H1 (cell line): ENCODE results near the gene RB1. TPM values are rescaled to one million over a fixed set of nuclear protein-coding genes. Genes with fewer than 3 reads are reported as not detected.

ENCODE experiments used
- CTCF ChIA-PET: fragments of 300-600 bp; sonication (Branson Sonifier 250); formaldehyde crosslinking; loops from one replicate; lab custom pipeline; 2021; ENCODE audit not compliant: partially characterized antibody; lab: Charles Lee
- POLR2A ChIA-PET: fragments of 300-600 bp; sonication (Branson Sonifier 250); formaldehyde crosslinking; loops from one replicate; lab custom pipeline; 2021; ENCODE audit warnings: inconsistent platforms; ENCODE audit not compliant: partially characterized antibody; lab: Charles Lee
- DNase-seq, 2 experiments: peaks; one replicate each; pipeline versions ENCODE4 v3.0.0 to v3.0.0-alpha.2; 2010 to 2022; ENCODE audit warnings: low spot score in 2 of 2, low read depth in 1 of 2, mixed read lengths in 1 of 2
- FAIRE-seq: peaks from 2 replicates; lab custom pipeline; 2011; peaks lifted over from hg19 to GRCh38; lab: Jason Lieb, UNC
- H2AFZ ChIP-seq: 2 replicates; pipeline ENCODE4 v1.8.1; 2012; ENCODE audit warnings: low read length, inconsistent platforms
- H2AK5ac ChIP-seq: 2 replicates; pipeline ENCODE4 v1.6.1; 2013; ENCODE audit warnings: low read depth, low read length
- H2BK120ac ChIP-seq: replicated peaks from 2 replicates; pipeline ENCODE3; 2013; ENCODE audit warnings: low read depth, low read length, inconsistent platforms
- H2BK12ac ChIP-seq: 2 replicates; pipeline ENCODE4 v1.6.1; 2013; ENCODE audit warnings: low read depth, low read length
- H2BK15ac ChIP-seq: 2 replicates; pipeline ENCODE4 v1.6.1; 2013; ENCODE audit warnings: low read length
- H2BK20ac ChIP-seq: 2 replicates; pipeline ENCODE4 v1.6.1; 2013; ENCODE audit warnings: low read length
- H2BK5ac ChIP-seq: 2 replicates; pipeline ENCODE4 v1.6.1; 2013; ENCODE audit warnings: low read depth, low read length
- H3K14ac ChIP-seq: 2 replicates; pipeline ENCODE4 v1.6.1; 2013; ENCODE audit warnings: inconsistent platforms; ENCODE audit not compliant: insufficient read length
- H3K18ac ChIP-seq: 2 replicates; pipeline ENCODE4 v1.6.1; 2013; ENCODE audit warnings: low read length; ENCODE audit errors: extremely low read depth
- H3K23ac ChIP-seq: 2 replicates; pipeline ENCODE4 v1.6.1; 2013; ENCODE audit warnings: inconsistent platforms; ENCODE audit not compliant: insufficient read length
- H3K23me2 ChIP-seq: 2 replicates; pipeline ENCODE4 v1.6.1; 2013; ENCODE audit warnings: low read depth, low read length
- H3K27ac ChIP-seq: 2 replicates; pipeline ENCODE4 v1.6.1; 2011; ENCODE audit warnings: low read depth, low read length, inconsistent platforms
- H3K27me3 ChIP-seq, 4 experiments: replicated peaks in 1 of 4; 1 replicate in 1 of 4; 2 replicates in 3 of 4; pipeline versions ENCODE4 v1.6.1 to v1.8.1; 2011 to 2013; ENCODE audit warnings: low read length in 3 of 4, mild to moderate bottlenecking in 3 of 4, inconsistent platforms in 2 of 4, mixed read lengths in 2 of 4, moderate library complexity in 1 of 4; ENCODE audit not compliant: control insufficient read depth in 3 of 4, insufficient read depth in 3 of 4; ENCODE audit errors: extremely low read depth in 1 of 4
- H3K36me3 ChIP-seq, 4 experiments: 2 replicates each; pipeline versions ENCODE4 v1.6.1 to v1.8.1; 2011 to 2013; ENCODE audit warnings: mild to moderate bottlenecking in 4 of 4, low read length in 3 of 4, moderate library complexity in 2 of 4, control low read depth in 1 of 4, inconsistent platforms in 1 of 4; ENCODE audit not compliant: insufficient read depth in 4 of 4, control insufficient read depth in 2 of 4
- H3K4ac ChIP-seq: replicated peaks from 2 replicates; pipeline ENCODE3; 2013; ENCODE audit warnings: low read length, low read depth, mixed read lengths, inconsistent platforms; ENCODE audit not compliant: insufficient read length
- H3K4me1 ChIP-seq, 4 experiments: replicated peaks in 1 of 4; 1 replicate in 1 of 4; 2 replicates in 3 of 4; pipeline versions ENCODE4 v1.6.1 to v1.8.1; 2011 to 2013; ENCODE audit warnings: low read length in 3 of 4, inconsistent platforms in 2 of 4, mixed read lengths in 1 of 4; ENCODE audit not compliant: insufficient read depth in 4 of 4, control insufficient read depth in 3 of 4
- H3K4me2 ChIP-seq, 2 experiments: 2 replicates each; pipeline versions ENCODE4 v1.6.1 to v1.8.1; 2011 to 2013; ENCODE audit warnings: low read depth in 2 of 2, low read length in 2 of 2, control low read depth in 1 of 2, inconsistent platforms in 1 of 2, mild to moderate bottlenecking in 1 of 2; ENCODE audit not compliant: insufficient read depth in 1 of 2
- H3K4me3 ChIP-seq, 4 experiments: fragments of 200-600, 300-600 bp in 1 of 4; sonication (generic), shearing (Covaris generic), sonication (Bioruptor Twin) in 1 of 4; 2 replicates each; pipeline versions ENCODE4 v1.5.1 to v1.8.1; 2011 to 2016; ENCODE audit warnings: low read length in 4 of 4, low read depth in 3 of 4, control low read depth in 2 of 4, inconsistent platforms in 2 of 4, mild to moderate bottlenecking in 2 of 4, mixed read lengths in 1 of 4, moderate library complexity in 1 of 4; ENCODE audit not compliant: insufficient read depth in 2 of 4; ENCODE audit errors: extremely low read depth in 1 of 4
- H3K56ac ChIP-seq: replicated peaks from 2 replicates; pipeline ENCODE3; 2013; ENCODE audit warnings: low read depth, mild to moderate bottlenecking, mixed read lengths, low read length, inconsistent platforms; ENCODE audit not compliant: insufficient read length
- H3K79me1 ChIP-seq: 2 replicates; pipeline ENCODE4 v1.6.1; 2013; ENCODE audit warnings: low read depth, low read length, control low read depth
- H3K79me2 ChIP-seq, 2 experiments: 2 replicates each; pipeline versions ENCODE4 v1.6.1 to v1.8.1; 2012 to 2013; ENCODE audit warnings: low read length in 2 of 2, mild to moderate bottlenecking in 2 of 2, inconsistent platforms in 1 of 2; ENCODE audit not compliant: insufficient read depth in 2 of 2, control insufficient read depth in 1 of 2
- H3K9ac ChIP-seq, 4 experiments: replicated peaks in 1 of 4; 1 replicate in 1 of 4; 2 replicates in 3 of 4; pipeline versions ENCODE4 v1.6.1 to v1.8.1; 2011 to 2013; ENCODE audit warnings: low read depth in 3 of 4, low read length in 3 of 4, control low read depth in 2 of 4, mild to moderate bottlenecking in 2 of 4, moderate library complexity in 2 of 4, inconsistent platforms in 1 of 4; ENCODE audit errors: extremely low read depth in 1 of 4
- H3K9me3 ChIP-seq, 2 experiments: 2 replicates each; pipeline versions ENCODE4 v1.6.1 to v1.8.1; 2012 to 2013; ENCODE audit warnings: mild to moderate bottlenecking in 2 of 2, moderate library complexity in 2 of 2, control low read depth in 1 of 2, inconsistent platforms in 1 of 2, low read depth in 1 of 2, low read length in 1 of 2, mixed read lengths in 1 of 2; ENCODE audit not compliant: insufficient read depth in 2 of 2
- H4K20me1 ChIP-seq, 2 experiments: replicated peaks in 1 of 2; 2 replicates each; pipeline versions ENCODE3 to v1.8.1; 2011 to 2013; ENCODE audit warnings: inconsistent platforms in 2 of 2, low read length in 2 of 2, mild to moderate bottlenecking in 1 of 2; ENCODE audit not compliant: insufficient read depth in 2 of 2, control insufficient read depth in 1 of 2
- H4K5ac ChIP-seq: 2 replicates; pipeline ENCODE4 v1.6.1; 2013; ENCODE audit warnings: low read length, low read depth, mixed read lengths, inconsistent platforms; ENCODE audit not compliant: insufficient read length
- H4K8ac ChIP-seq: 2 replicates; pipeline ENCODE4 v1.8.0; 2013; ENCODE audit warnings: mild to moderate bottlenecking, moderate library complexity, low read length, inconsistent platforms; ENCODE audit not compliant: insufficient read depth; ENCODE audit errors: extremely low read depth
- H4K91ac ChIP-seq: replicated peaks from 2 replicates; pipeline ENCODE3; 2013; ENCODE audit warnings: low read length, mixed read lengths, inconsistent platforms; ENCODE audit not compliant: insufficient read length
- BACH1 ChIP-seq: IDR thresholded peaks from 2 replicates; pipeline ENCODE4 v1.6.1; 2012; ENCODE audit warnings: low read length, improper control_type of control experiment
- CBX5 ChIP-seq: fragments of 300-800, 300-1000 bp; sonication (generic); IDR thresholded peaks from 2 replicates; pipeline ENCODE4 v1.7.1; 2016; ENCODE audit warnings: antibody characterized with exemption, low read length, low read depth
- EGR1 ChIP-seq: IDR thresholded peaks from 2 replicates; pipeline ENCODE4 v1.6.1; 2011; ENCODE audit warnings: low read depth, low read length, borderline replicate concordance
- HDAC6 ChIP-seq: IDR thresholded peaks from one replicate; pipeline ENCODE4 v1.7.1; 2012; ENCODE audit warnings: low read depth, mild to moderate bottlenecking, inconsistent platforms, low read length, moderate library complexity
- POLR2AphosphoS5 ChIP-seq: IDR thresholded peaks from 2 replicates; pipeline ENCODE4 v1.6.1; 2011; ENCODE audit warnings: low read depth, low read length
- RNF2 ChIP-seq: fragments of 200-900, 300-1000 bp; sonication (generic); IDR thresholded peaks from 2 replicates; pipeline ENCODE4 v1.7.1; 2016; ENCODE audit warnings: borderline replicate concordance, low read depth, mild to moderate bottlenecking, antibody characterized with exemption, low read length; ENCODE audit not compliant: poor library complexity, severe bottlenecking; ENCODE audit errors: missing control alignments
- RXRA ChIP-seq: IDR thresholded peaks from 2 replicates; pipeline ENCODE4 v1.6.1; 2011; ENCODE audit warnings: low read depth, mild to moderate bottlenecking, low read length, moderate library complexity; ENCODE audit not compliant: insufficient read depth
- TBP ChIP-seq: IDR thresholded peaks from 2 replicates; pipeline ENCODE4 v1.6.1; 2011; ENCODE audit warnings: low read depth, low read length, improper control_type of control experiment
- WGBS, 2 experiments: shearing (Covaris generic) in 1 of 2; methylation state at CpG; one replicate each; pipeline versions ENCODE4 v1.1.6 to v1.1.7; 2013 to 2015; ENCODE audit warnings: low lambda C conversion rate in 2 of 2, mixed read lengths in 2 of 2, inconsistent platforms in 1 of 2, low coverage in 1 of 2, missing lambda C conversion rate in 1 of 2; ENCODE audit not compliant: insufficient replicate concordance in 2 of 2, insufficient coverage in 1 of 2, insufficient read length in 1 of 2; ENCODE audit errors: extremely low coverage in 1 of 2, missing lambda C conversion rate in 1 of 2; 5-methylcytosine and 5-hydroxymethylcytosine counted together
- polyA plus RNA-seq, 7 experiments: library from polyadenylated mRNA; depleted of rRNA in 3 of 7; stranded (reverse) in 5 of 7; unstranded in 2 of 7; fragments of >200 nt in 5 of 7; fragments of 200-250 nt in 2 of 7; gene quantifications; 1 replicate in 5 of 7; 2 replicates in 1 of 7; 4 replicates in 1 of 7; pipeline versions ENCODE4 v1.2.1 to v1.2.3, GENCODE V29; 2011 to 2013; ENCODE audit warnings: missing spikeins in 2 of 7, mixed read lengths in 2 of 7
- total RNA-seq: library from RNA; stranded (reverse); fragmentation: NEBNext Ultra II Directional; extraction: Animal tissue kit (Norgen Biotek cat#: 25700); gene quantifications from 2 replicates; pipeline ENCODE4 v1.2.1, GENCODE V29; 2021

RB1 gene
- total and polyA plus RNA-seq, 2 of the 8 experiments (the other 6 are each of a cell fraction or from before 2014, with no cell fraction given) = 4.1 to 17.5 TPM

DNA sequence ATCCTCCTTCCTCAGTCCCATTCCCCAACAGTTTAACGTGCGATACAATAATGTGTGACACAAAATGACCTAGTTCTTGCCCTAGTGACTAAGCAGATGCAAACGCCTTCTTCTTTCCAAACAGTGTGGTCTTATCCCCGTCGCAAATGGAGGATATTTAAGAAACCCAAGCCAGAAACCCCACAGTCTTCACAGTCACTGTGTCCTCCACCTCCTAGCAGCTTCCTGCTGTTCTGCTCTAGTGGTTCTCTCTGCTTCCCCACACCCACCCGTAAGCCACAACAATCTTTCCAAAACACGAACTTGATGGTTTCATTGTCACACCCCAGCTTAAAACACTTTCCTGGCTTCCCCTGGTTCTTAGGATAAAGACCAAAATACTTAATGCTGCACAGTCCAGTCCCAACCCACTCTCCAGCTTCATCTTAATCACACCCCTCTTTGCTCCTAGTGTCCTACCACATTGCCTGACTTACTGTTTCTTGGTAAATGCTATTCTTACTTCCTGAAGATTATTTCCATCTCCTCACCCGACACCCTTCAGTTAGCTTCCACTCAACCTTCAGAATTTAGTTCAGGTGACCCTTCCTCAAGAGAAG is 38.2 kb upstream of the RB1 start:
- no peaks in the 10 kb centered on the region for H4K20me1 ChIP-seq
- no peak overlapping the region for H3K4ac ChIP-seq
- H2AFZ ChIP-seq = no peak overlapping the region
- no peaks in the 10 kb centered on the region for H3K79me1 ChIP-seq
- TF ChIP-seq RNF2 (no peak), POLR2AphosphoS5 (no peak), EGR1 (no peak), RXRA (no peak), TBP (no peak), HDAC6 (no peak), CBX5 (no peak), BACH1 (no peak)
- peaks cover 0 to 2% (median 0%) of the 10 kb centered on the region in 4 experiments; a peak in 2 of 7 replicates for H3K4me1 ChIP-seq
- ChIA-PET CTCF (interaction anchor here (0.8 to 2.7 kb wide), 4 partner anchors 20 to 504 kb away, joined by 3 to 11 read pairs (median 4); no protein-coding TSS in a partner anchor), POLR2A (interaction anchor here (0.9 kb wide), 1 partner anchor 11 kb away, joined by 5 read pairs; no protein-coding TSS in a partner anchor)
- no peak overlapping the region for H2BK12ac ChIP-seq
- no peak overlapping the region for H2BK15ac ChIP-seq
- H3K4me2 ChIP-seq = no peak overlapping the region
- no peak overlapping the region for H2BK120ac ChIP-seq
- H3K23me2 ChIP-seq = no peaks in the 10 kb centered on the region
- no peak overlapping the region for H4K5ac ChIP-seq
- H2AK5ac ChIP-seq = no peak overlapping the region
- no peak for DNase-seq
- H3K14ac ChIP-seq = no peak overlapping the region
- H3K9me3 ChIP-seq = no peaks in the 10 kb centered on the region
- no peaks in the 10 kb centered on the region for H3K27me3 ChIP-seq
- no peak for FAIRE-seq
- no peak overlapping the region for H2BK20ac ChIP-seq
- H3K56ac ChIP-seq = no peak overlapping the region
- no peak overlapping the region for H3K23ac ChIP-seq
- no peak overlapping the region for H3K9ac ChIP-seq
- H4K8ac ChIP-seq = no peak overlapping the region
- H3K79me2 ChIP-seq = no peaks in the 10 kb centered on the region
- H2BK5ac ChIP-seq = no peak overlapping the region
- no peak overlapping the region for H3K27ac ChIP-seq
- no peak overlapping the region for H3K4me3 ChIP-seq
- WGBS, 2 experiments = 87% methylated on average over 8 of the region's 8 CpGs; no CpG with 5 or more reads in 1 of the 2 experiments
- peaks cover 0 to 29% (median 1%) of the 10 kb centered on the region in 4 experiments; a peak in 2 of 8 replicates for H3K36me3 ChIP-seq
- H3K18ac ChIP-seq = no peak overlapping the region
- H4K91ac ChIP-seq = no peak overlapping the region
